ENCODE data around the gene IL11. TPM values are rescaled to one million over a fixed set of nuclear protein-coding genes. Genes with fewer than 3 reads are reported as not detected.
"Not testable (repeated sequence)": the region's sequence is repeated elsewhere in the genome, so short reads cannot be mapped to it uniquely, and the experiment has no call there.

The IL11 gene
- total RNA-seq, 1 donor from 2014 or later, result 0.30 TPM

DNA sequence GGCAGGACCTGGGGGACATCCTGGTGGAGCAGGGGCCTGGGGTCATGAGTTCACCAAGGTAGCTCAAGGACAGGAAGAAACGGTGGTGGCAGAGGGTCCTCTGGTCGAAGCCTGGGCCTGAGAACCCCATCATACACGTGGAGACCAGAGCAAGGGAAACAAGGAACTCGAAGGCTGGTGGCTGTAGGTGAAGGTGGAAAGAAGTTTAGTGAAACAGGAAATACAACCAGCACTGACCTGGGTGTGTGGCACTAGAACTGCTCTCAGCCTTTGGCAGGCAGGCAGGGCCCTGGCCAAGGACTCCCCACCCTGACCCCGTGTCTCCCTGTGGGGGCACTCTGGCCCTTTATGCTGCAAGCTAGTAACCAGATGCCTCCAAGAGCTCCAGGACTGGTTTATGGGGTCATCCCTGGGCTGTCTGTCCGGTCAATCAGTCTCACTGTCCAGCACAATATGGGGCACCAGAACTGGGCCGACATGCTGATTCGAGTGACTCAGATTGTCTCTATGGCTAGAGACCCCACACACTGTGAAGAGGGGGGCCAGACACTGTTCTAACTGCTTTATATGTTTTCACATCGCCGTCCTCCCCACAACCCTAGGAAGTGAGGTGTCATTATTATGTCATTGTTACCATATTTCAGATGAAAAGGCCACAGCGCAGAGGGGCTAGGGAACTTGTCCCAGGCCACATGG, 19.5 kb downstream of the IL11 start:
- no peak for DNase-seq

DNA sequence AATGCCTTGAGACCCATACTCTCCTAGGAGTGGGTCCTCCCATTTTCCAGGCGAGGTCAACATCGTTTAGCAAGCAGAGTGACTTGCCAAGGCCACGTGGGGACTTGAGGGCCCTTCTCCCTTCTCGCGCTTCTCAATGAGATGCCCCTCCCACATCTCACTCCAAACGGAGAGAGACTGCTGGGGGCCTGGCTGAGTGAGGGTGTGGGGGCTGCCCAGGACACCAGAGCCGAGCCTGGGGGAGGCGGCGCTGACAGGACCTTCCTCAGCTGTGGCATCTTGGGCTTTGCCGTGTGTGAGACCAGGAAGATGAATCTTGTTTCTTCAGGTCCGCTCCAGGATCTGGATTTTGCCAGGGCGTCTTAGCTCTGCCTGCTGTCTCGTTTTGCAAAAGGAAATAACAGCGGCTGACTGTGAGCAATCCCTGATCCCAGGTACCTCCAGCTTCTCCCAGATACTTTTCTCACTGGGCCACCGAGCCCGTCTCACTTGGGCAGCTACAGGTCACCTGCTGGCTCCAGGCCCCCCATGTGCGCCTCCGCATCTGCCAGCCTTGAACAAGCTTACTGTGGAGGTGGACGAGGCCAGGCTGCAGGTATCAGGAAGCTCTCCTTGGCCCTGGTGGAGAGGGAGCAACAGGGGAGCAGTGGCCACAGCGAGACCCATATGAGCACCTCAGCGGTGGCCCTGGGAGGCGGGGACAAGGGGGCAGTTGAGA, 21.8 kb downstream of the IL11 start:
- no peak for DNase-seq

- no peak for DNase-seq
These were observed 22.7 kb downstream of the IL11 start for GRCh38 chr19:55347442-55348009.

- DNase-seq, result no peak
These were observed 23.4 kb downstream of the IL11 start for GRCh38 chr19:55346725-55347441.

DNA sequence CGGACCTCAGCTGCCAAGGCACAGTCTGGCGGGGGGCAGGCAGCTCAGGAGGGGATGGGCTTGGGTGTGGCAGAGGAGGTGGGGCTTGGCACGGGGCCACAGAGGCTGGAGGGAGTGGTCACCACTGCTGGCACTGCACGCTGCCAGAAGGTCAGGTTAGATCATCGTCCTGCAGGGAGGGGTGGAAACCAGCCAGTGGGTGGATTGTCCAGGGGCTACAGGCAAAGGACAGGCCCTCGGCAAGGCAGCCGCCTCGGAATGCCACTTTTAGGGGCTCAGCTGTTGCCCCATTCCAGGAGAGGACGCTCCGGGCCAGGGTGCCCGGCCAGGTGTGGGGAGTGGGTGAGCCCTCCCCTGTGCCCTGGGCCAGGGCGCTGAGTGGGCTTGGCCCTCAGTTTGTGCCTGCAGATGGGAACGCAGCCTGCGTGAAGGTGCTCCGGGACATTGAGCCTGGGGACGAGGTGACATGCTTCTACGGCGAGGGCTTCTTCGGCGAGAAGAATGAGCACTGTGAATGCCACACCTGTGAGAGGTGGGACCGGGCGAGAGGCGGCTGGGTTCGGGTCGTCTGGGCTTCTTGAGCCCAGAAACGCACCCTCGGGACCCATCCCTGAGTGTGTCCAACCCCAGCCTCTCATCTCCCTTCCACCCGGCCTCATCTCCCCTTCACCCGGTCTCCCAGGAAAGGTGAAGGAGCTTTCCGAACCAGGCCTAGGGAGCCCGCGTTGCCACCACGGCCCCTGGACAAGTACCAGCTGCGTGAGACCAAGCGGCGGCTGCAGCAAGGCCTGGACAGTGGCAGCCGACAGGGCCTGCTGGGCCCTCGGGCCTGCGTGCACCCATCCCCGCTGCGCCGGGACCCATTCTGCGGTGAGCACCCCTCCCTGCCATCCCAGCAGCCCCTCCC, 24.2 kb downstream of the IL11 start:
- no peak for DNase-seq

GRCh38 chr19:55345101-55345817, 25.0 kb downstream of the IL11 start:
- no peak for DNase-seq

DNA sequence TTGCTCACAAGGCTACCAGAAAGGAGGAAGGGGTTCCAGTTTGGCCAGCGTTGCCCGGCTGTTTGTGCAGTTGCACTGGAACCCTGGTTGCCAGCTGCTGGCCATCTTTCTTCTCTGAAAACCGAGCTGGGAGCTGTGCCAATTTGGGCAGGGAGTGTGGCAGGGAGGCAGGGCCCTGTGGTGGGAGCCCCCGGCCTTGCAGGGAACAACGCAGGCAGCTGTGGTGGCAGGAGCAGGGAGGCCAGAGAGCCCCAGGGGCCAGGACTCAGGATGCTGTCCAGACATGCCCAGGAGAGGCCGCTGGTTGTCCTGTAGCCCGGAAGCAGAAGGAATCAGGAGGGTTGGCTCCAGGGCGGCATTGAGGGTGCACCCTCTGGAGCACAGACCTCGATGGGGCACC, 25.8 kb downstream of the IL11 start:
- DNase-seq, result no peak

GRCh38 chr19:55341595-55342531, 28.4 kb downstream of the IL11 start:
- DNase-seq, result no peak

- peak; percentile 26 for DNase-seq
These were observed 29.1 kb downstream of the IL11 start for GRCh38 chr19:55341171-55341588.

- no peak for DNase-seq
These were observed 29.5 kb downstream of the IL11 start for GRCh38 chr19:55340784-55341147.

DNA sequence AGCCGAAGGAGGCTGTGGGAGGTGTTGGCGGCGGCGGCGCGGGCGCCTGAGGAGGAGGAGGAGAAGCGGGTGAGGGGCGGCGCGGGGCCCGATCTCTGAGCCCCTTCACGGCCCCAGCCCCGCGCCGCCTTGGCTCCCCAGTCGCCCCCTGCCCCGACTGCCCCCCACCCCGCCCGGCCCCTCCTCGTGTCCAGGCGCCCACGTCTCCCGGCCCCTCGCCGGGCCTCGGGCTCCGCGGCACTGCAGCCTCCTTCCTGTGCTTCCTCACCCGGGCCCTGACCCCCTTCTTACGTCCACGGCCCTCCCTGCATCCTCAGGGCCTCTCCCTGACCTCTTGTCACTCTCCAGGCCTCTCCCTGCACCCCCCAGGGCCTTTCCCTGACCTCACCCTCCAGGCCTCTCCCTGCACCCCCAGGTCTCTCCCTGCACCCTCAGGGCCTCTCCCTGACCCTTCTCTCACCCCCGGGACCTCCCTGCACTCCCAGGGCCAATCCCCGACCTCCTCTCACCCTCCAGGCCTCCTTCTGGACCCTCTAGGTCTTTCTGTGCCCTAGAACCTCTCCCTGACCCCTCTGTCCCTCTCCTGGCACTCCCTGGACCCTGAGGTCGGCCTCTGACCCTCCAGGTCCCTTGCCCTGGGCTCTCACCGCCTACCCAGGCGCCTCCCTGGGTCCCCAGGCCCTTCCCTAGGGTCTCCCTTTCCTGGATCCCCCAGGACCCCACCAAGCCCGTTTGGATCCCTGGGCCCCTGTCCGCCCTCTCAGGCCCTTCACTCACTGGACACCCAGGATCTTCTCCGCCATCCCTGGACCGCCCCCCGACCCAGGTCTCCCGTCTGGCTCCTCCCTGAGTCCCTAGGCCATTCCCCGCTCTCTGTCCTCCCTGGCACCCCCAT, 30.1 kb downstream of the IL11 start:
- DNase-seq, result no peak

- DNase-seq, result peak; percentile 100
These were observed 31.0 kb downstream of the IL11 start, which contains the start of gene KMT5C for GRCh38 chr19:55339105-55339888. KMT5C (plus strand) TSS chr19:55339876; CDS start chr19:55341937, 2,061 bp downstream.

DNA sequence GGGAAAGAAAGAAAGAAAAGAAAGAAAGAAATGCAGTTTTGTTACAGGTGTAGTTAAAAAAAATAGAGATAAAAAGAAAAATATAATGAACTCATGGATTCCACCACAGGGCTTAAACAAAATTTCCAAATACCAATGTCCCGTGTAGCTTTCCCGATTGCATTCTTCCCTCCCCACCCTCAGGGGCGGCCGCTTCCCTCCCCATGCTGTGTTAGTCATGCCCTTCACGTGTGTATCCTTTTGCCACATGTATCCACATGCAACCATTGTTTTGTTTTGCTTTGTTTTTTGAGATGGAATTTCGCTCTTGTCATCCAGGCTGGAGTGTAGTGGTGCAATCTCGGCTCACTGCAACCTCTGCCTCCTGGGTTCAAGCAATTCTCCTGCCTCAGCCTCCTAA, 34.2 kb downstream of the IL11 start:
- DNase-seq, result no peak

GRCh38 chr19:55333870-55334269, 36.4 kb downstream of the IL11 start:
- no peak for DNase-seq

- not testable (repeated sequence) for DNase-seq
These were observed 40.5 kb downstream of the IL11 start for GRCh38 chr19:55329791-55330190.

DNA sequence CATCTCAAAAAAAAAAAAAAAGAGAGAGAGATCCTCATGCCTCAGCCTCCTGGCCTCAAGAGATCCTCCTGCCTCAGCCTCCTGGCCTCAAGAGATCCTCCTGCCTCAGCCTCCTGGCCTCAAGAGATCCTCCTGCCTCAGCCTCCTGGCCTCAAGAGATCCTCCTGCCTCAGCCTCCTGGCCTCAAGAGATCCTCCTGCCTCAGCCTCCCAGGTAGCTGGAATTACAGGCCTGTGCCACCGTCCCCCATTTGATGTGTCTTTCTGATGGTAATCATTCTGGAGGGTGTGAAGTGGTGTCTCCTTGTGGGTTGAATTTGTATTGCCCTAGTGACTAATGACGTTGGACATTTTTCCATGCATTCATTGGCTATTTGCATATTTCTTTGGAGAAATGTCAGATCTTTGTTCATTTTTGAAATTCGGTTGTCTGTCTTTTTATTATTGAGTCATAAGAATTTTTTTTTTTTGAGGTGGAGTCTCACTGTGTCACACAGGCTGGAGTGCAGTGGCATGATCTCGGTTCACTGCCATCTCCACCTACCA, 41.4 kb downstream of the IL11 start:
- DNase-seq, result not testable (repeated sequence)

DNA sequence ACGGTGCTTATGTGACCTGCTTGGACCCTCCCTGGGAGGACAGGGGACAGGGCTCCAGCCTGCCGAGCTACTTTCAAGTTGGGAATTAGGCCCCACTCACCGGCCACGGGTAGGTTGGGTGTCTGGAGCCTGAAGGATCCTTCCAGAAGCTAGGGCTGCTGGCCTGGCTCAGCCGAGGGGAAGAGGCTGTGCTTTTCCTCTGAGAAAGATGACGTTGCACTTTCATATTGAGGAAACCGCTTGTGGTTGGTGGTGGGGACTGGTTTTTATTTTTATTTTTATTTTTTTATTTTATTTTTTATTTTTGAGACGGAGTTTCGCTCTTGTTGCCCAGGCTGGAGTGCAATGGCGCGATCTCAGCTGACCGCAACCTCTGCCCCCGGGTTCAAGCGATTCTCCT, 45.1 kb downstream of the IL11 start, which contains the start of gene TMEM150B:
TSS of gene TMEM150B (minus strand) at position 170 of the 400 bp plus-strand sequence. CDS start 4,305 bp downstream, outside the sequence.
- DNase-seq, result no peak

All from skin of body (tissue), 2 donors.